AG08396 (cell line): ENCODE measurements around the gene PSMA2.

Source experiments
- DNase-seq: peaks from one replicate; pipeline ENCODE4 v3.0.0; 2012; ENCODE audit warnings: low spot score, mixed read lengths

Gene PSMA2

GRCh38 chr7:42940985-42941847 is 9.2 kb upstream of the PSMA2 start:
- DNase-seq, result peak; percentile 62

DNA sequence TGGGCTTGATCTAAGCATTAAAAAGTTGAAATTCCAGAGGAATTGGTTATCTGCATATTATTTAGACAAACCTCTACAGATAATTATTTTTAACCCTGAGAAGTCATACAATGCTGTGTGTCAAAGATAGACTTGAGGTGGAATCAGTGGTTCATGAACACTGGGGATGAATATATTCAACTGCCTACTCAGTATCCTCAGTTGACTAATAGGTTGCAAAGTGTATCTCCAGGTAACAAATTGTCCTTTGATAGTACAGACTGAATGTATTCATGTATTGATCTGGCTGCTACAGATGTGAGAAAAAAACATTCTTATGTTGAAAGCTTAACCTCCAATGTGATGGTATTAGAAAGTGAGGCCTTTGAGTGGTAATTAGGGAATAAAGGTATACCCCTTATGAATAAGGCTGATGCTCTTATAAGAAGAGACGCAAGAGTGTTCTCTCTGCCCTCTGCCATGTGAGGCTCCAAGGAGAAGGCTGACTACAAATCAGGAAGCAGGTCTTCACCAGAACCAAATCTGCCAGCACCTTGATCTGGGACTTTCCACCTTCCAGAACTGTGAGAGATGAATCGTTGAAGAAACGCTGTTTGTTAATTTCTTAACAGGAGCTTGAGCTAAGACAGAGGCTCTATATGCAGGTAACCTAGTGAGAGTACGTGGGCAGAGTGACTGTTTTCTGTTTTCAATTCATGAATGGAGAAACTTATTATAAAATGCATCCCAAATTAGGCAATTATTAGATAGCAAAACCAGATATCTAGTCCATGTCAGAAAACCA is 7.7 kb upstream of the PSMA2 start:
- no peak for DNase-seq

- no peak for DNase-seq
Measured at GRCh38 chr7:42935861-42936260, 3.9 kb upstream of the PSMA2 start.

GRCh38 chr7:42934291-42934690 is 2.3 kb upstream of the PSMA2 start:
- DNase-seq, result no peak

DNA sequence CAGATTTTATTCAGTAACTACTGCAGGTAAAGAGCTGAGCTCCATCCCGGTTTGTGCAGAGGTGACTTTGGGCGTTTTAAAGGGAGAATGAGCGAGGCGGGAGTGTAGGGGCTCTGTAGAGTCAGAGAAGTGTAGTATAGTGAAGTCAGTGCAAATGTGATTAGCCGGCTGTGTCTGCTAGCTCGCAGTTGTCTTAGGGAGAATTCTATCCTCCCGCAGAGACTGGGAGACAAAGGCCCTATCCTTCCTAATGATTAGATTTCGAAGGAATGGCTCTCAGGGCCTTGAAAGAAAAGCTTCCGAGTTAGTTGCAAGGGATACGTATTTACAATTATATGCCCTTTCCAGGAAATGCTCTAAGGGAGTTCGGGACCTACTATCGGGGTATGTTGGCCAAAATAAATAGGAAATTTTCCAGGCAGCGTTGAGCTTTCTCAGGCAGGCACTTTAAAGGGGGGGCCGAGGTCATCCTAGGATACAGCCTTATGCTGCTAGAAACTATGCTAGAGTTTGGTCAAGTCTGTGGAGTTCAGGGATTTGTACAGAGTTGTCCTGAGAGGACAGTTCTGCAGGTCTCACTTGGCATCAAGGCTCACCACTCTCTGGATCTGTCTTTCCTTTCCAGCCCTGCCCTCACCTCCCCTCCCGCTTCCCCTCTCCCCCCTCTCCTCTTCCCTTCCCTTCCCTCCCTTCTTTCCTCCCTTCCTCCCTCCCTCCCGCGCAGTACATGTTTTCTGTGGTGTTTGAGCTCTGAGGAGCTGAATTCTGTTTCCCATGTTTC is 1.0 kb upstream of the PSMA2 start:
- DNase-seq, result no peak

GRCh38 chr7:42931447-42931833 is 534 bp downstream of the PSMA2 start:
- DNase-seq, result no peak

DNA sequence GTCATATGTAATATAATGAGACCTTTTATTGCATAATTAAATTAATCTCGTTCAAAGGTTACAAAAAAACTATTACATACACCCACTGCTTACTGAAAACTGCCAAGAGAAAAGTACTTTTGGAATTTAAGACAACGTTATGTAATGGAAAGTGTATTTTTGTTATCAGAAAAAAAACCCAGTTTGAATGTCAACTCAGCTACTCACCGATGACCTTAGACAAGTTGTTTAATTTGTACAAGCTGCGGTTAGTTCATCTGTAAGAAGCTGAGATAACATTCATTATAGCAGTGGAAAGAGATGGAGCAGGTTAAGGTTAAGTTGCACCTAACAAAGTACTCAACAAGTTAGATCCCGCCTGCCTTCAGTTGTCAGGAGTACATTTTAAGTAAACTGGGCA is 1.1 kb downstream of the PSMA2 start:
- no peak for DNase-seq

- no peak for DNase-seq
Measured at GRCh38 chr7:42929449-42929848, 2.5 kb downstream of the PSMA2 start.

DNA sequence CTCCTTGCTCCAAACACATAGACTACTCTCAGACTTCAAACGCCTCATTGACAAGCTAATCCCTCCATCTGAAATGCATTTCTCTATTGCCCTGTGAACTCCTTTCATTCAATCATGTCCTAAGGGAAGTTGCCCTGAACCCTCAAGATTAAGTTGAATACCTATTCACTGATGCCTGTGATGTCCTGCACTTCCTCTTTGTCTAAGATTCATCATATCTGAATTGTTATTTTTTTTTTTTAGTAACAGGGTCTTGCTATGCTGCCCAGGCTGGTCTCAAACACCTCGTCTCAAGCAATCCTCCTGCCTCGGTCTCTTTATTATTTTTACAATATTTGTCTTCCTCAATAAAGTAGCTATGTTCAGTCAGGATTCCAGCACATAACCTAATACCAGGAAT is 3.2 kb downstream of the PSMA2 start:
- DNase-seq, result no peak

GRCh38 chr7:42926204-42926603 is 5.8 kb downstream of the PSMA2 start:
- DNase-seq, result no peak

GRCh38 chr7:42925630-42926029 is 6.3 kb downstream of the PSMA2 start:
- DNase-seq, result no peak

DNA sequence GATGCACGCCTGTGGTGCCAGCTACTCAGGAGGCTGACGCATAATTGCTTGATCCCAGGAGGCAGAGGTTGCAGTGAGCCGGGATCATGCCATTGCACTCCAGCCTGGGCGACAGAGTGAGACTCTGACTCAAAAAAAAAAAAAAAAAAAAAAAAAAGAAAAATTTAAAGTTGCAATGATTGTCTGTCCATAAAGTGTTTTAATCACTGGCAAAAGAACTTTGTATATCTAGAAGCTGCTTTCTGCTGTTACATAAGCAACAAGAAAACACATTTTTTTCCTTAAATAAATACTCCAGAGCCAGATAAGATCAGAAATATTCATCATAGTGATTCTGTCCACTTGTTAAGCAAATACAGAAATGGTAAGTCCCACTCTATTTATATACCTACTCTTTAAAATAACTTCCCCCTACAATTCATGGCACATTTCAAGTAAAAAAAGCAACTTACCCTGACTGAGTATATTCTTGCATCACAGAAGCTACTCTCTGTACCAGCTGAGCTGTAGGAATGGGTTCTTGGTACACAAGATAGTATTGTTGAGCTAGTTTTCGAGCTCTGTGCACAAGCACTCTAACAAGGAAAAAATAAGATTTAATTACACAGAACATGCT is 7.6 kb downstream of the PSMA2 start:
- DNase-seq, result no peak

DNA sequence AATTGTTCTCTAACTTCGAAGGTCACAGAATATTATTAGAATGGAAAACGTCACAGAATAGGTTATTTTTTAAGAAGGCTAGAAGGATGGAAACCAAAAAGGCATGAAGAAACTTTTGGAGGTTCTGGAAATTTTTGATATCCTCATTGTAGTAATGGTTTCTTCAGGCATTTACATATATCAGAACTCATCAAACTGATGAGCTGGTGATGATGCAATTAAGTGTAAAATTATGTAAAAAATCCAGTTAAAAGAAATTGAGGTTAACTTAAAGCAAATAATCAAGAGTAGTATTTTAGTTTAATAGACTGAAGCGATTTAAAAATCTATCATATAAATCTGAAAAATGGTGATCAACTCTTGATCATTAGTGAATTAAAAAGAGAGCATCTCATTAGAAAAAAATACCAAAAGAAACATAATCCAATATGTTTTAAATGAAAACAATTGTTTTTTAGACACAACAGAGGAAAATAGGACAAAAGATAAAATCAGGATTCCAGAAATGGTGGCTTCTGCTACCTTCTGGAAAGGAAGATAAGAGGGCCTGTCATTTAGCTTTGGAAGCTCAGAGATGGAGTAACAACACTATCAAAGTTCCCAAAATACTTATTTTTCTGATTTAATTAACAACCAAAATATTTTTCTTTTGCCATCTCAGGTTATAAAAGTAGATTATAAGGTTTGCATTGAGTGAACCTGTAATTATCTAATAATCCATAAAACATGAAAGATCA is 9.8 kb downstream of the PSMA2 start:
- DNase-seq, result no peak

- DNase-seq, result no peak
Measured at GRCh38 chr7:42915356-42915755, 16.6 kb downstream of the PSMA2 start.

- no peak for DNase-seq
Measured at GRCh38 chr7:42914421-42915045, 17.4 kb downstream of the PSMA2 start.

DNA sequence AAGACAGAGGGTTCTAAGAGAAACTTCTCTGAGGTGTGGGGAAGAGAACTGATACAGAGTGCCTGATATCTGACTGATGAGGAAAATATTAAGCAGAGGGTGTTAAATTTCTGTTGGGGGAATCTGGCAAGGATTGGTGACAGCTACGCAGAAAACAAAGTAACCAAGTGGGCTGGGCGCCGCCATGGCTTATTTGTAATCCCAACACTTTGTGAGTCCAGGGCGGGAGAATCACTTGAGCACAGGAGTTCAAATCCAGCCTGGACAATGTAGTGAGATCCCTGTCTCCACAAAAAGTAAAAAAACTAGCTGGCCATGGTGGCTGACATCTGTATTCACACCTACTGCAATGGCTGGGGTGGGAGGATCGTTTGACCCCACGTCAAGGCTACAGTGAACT is 18.0 kb downstream of the PSMA2 start:
- no peak for DNase-seq

DNA sequence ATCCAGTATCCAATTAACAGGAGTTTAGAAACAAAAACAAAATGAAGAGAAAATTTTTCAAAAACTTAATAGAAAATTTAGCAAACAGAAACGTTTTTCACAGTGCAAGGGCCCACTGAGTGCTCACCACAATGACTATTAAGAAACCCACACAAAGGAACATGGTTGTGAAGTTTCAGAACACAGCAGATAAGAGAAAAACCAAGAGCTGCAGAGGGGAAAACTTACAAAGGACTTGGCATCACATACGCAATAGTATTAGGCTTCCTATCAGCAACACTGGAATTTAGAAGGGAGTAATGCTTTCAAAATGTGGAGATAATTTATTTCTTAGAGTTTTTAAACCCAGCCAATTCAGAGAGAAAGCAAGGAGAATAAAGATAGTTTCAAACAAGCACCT is 18.4 kb downstream of the PSMA2 start:
- no peak for DNase-seq

- DNase-seq, result peak; percentile 95
Measured at GRCh38 chr7:42911454-42912447, 20.2 kb downstream of the PSMA2 start, which contains the start of gene C7orf25. Gene C7orf25 (minus strand): TSS chr7:42912070. CDS start chr7:42910900, 1,170 bp downstream.

DNA sequence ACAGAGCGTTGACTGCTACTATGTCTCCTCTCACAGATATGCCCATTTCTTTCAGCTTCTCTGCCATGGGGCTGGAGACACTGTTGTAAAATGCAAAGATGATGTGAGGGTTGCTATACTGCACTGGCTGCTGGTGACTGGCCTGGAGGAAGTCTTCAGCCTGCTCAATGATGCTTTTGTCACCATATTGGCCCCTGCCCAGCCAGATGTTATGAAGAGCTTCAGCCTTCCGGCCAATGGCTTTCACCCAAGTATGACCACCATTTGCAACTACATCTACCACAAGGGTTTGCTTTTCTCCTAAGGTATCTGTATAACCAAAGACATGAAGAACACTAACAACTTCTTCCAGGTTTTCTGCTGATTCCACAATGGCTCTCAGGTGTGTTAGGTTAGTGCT is 21.7 kb downstream of the PSMA2 start:
- no peak for DNase-seq

- DNase-seq, result no peak
Measured at GRCh38 chr7:42907316-42907715, 24.7 kb downstream of the PSMA2 start.
